GM12878 (cell line): ENCODE results near the gene EVA1A. TPM values are rescaled to one million over a fixed set of nuclear protein-coding genes. Genes with fewer than 3 reads are reported as not detected.

Experiments used
- ATAC-seq: fragments of 200-7000 bp; cut with Tn5 transposase; 3 replicates; pipeline ENCODE4 v1.9.1; 2020; ENCODE audit warnings: mild to moderate bottlenecking, moderate library complexity
- BruUV-seq: library from RNA; stranded (reverse); fragments of 400-500 nt; replicated peaks from 2 replicates; lab custom pipeline; 2021; lab: Mats Ljungman, UMichigan
- CTCF ChIA-PET: fragments of 300-600 bp; sonication (Branson Sonifier 250); formaldehyde crosslinking; extraction: SDS; loops from one replicate; lab custom pipeline; 2021; ENCODE audit warnings: inconsistent platforms; lab: Yijun Ruan, JAX
- POLR2A ChIA-PET: fragments of 350-600 bp; formaldehyde crosslinking; extraction: SDS; loops from one replicate; lab custom pipeline; 2021; ENCODE audit warnings: inconsistent platforms; lab: Charles Lee
- RAD21 ChIA-PET: fragments of 300-600 bp; sonication (Branson Sonifier 250); formaldehyde crosslinking; loops from one replicate; lab custom pipeline; 2023; ENCODE audit warnings: antibody characterized with exemption; ENCODE audit not compliant: unreplicated experiment; lab: Charles Lee
- SMC1A ChIA-PET: fragments of 300-600 bp; sonication (Branson Sonifier 250); formaldehyde crosslinking; loops from one replicate; lab custom pipeline; 2023; ENCODE audit not compliant: unreplicated experiment, uncharacterized antibody; lab: Charles Lee
- DNase-seq: peaks from one replicate; pipeline ENCODE4 v3.0.0-alpha.2; 2011; ENCODE audit warnings: low read depth, low spot score
- FAIRE-seq: peaks from 3 replicates; lab custom pipeline; 2011; peaks lifted over from hg19 to GRCh38; lab: Jason Lieb, UNC
- H2AFZ ChIP-seq: 2 replicates; pipeline ENCODE4 v1.6.0; 2011; ENCODE audit warnings: low read depth, low read length, control low read depth; ENCODE audit not compliant: control insufficient read depth
- H3K27ac ChIP-seq: 2 replicates; pipeline ENCODE4 v1.5.1; 2011; ENCODE audit warnings: control low read depth; ENCODE audit not compliant: control insufficient read depth, insufficient read depth
- H3K27me3 ChIP-seq, 2 experiments: replicated peaks in 1 of 2; 2 replicates each; pipeline versions ENCODE4 v1.6.0 to v1.6.1; 2011; ENCODE audit warnings: low read length in 1 of 2; ENCODE audit not compliant: control insufficient read depth in 2 of 2, insufficient read depth in 2 of 2
- H3K36me3 ChIP-seq, 2 experiments: 2 replicates each; pipeline ENCODE4 v1.5.1; 2011; ENCODE audit warnings: low read length in 1 of 2; ENCODE audit not compliant: control insufficient read depth in 2 of 2, insufficient read depth in 2 of 2
- H3K4me1 ChIP-seq: 2 replicates; pipeline ENCODE4 v1.6.1; 2011; ENCODE audit warnings: mild to moderate bottlenecking, low read length, moderate library complexity, mixed read lengths; ENCODE audit not compliant: control insufficient read depth, insufficient read depth
- H3K4me2 ChIP-seq: 2 replicates; pipeline ENCODE4 v1.6.0; 2011; ENCODE audit warnings: control low read depth; ENCODE audit not compliant: control insufficient read depth, insufficient read depth
- H3K4me3 ChIP-seq: fragments of 200-600 bp; sonication (generic); 2 replicates; pipeline ENCODE4 v1.5.1; 2016
- H3K79me2 ChIP-seq: 2 replicates; pipeline ENCODE4 v1.6.0; 2011; ENCODE audit warnings: low read length; ENCODE audit not compliant: control insufficient read depth, insufficient read depth
- H3K9ac ChIP-seq: 2 replicates; pipeline ENCODE4 v1.8.0; 2011; ENCODE audit warnings: low read length, control low read depth, mixed read lengths; ENCODE audit not compliant: control insufficient read depth, insufficient read depth
- H3K9me3 ChIP-seq: replicated peaks from 3 replicates; pipeline ENCODE4 v1.5.1; 2011; ENCODE audit warnings: mild to moderate bottlenecking, low read length; ENCODE audit not compliant: control insufficient read depth, insufficient read depth
- H4K20me1 ChIP-seq: 2 replicates; pipeline ENCODE4 v1.6.0; 2011; ENCODE audit not compliant: control insufficient read depth, insufficient read depth
- BCL11A ChIP-seq: IDR thresholded peaks from 2 replicates; pipeline ENCODE4 v1.6.1; 2011; ENCODE audit warnings: low read depth, low read length
- BHLHE40 ChIP-seq, 2 experiments: fragments of 450-650 bp in 1 of 2; IDR thresholded peaks; 2 replicates each; pipeline ENCODE4 v1.6.1; 2011 to 2017; ENCODE audit warnings: low read depth in 2 of 2, borderline replicate concordance in 1 of 2, improper control_type of control experiment in 1 of 2, low read length in 1 of 2, mild to moderate bottlenecking in 1 of 2
- E2F4 ChIP-seq: IDR thresholded peaks from 2 replicates; pipeline ENCODE4 v1.6.1; 2012; ENCODE audit warnings: low read depth, low read length, improper control_type of control experiment
- JUNB ChIP-seq: IDR thresholded peaks from 2 replicates; pipeline ENCODE4 v1.6.1; 2016; ENCODE audit warnings: antibody characterized with exemption, mild to moderate bottlenecking
- NR2C2 ChIP-seq: IDR thresholded peaks from 2 replicates; pipeline ENCODE4 v1.6.1; 2011; ENCODE audit warnings: borderline replicate concordance, low read depth; ENCODE audit not compliant: control insufficient read depth, insufficient read length
- SPI1 ChIP-seq: IDR thresholded peaks from 2 replicates; pipeline ENCODE4 v1.6.1; 2011; ENCODE audit warnings: low read depth, mild to moderate bottlenecking, low read length, moderate library complexity, borderline replicate concordance; ENCODE audit not compliant: insufficient read depth
- WGBS: methylation state at CpG from one replicate; pipeline ENCODE4 v1.1.6; 2016; ENCODE audit warnings: low lambda C conversion rate; ENCODE audit not compliant: insufficient replicate concordance, insufficient coverage; ENCODE audit errors: missing lambda C conversion rate; 5-methylcytosine and 5-hydroxymethylcytosine counted together
- in situ Hi-C: fragments of 300-500 bp; cut with MboI; formaldehyde crosslinking; loops from 9 replicates; pipeline ENCODE4 v1.14.3; 2018; ENCODE audit warnings: mixed read lengths
- intact Hi-C: fragments of 100-400 bp; cut with micrococcal nuclease; formaldehyde crosslinking; loops from one replicate; pipeline ENCODE4 v1.14.2; 2022; ENCODE audit not compliant: unreplicated experiment
- polyA plus RNA-seq, 11 experiments: library from polyadenylated mRNA; depleted of rRNA in 4 of 11; unstranded in 6 of 11; stranded (reverse) in 5 of 11; fragments of >200 nt; fragmentation: Nextera tagmentation in 4 of 11; fragmentation: Illumina TruSeq in 1 of 11; extraction: Ambion mirVana in 4 of 11; extraction: Trizol in 1 of 11; gene quantifications; 1 replicate in 1 of 11; 2 replicates in 10 of 11; pipeline versions ENCODE4 v1.2.1 to v1.2.3, GENCODE V29; 2011 to 2016; ENCODE audit warnings: inconsistent platforms in 2 of 11, missing spikeins in 2 of 11, low read depth in 1 of 11
- total RNA-seq, 4 experiments: library from RNA; depleted of rRNA in 3 of 4; stranded (reverse); fragments of >200 nt in 3 of 4; fragmentation: Illumina TruSeq in 1 of 4; extraction: Trizol in 1 of 4; gene quantifications; 2 replicates each; pipeline versions ENCODE4 v1.2.1 to v1.2.3, GENCODE V29; 2013 to 2021
- TF ChIP-seq, protein P1 (sequence below): IDR thresholded peaks from 2 replicates; pipeline ENCODE4 v1.6.1; 2011; ENCODE audit warnings: mild to moderate bottlenecking, low read depth, low read length, moderate library complexity; ENCODE audit not compliant: insufficient replicate concordance

EVA1A gene
- total and polyA plus RNA-seq, 10 of the 15 experiments (the other 5 are each of a cell fraction or from before 2014, with no cell fraction given): 0.13 to 1.0 (median 0.34) TPM; not detected in 5

DNA sequence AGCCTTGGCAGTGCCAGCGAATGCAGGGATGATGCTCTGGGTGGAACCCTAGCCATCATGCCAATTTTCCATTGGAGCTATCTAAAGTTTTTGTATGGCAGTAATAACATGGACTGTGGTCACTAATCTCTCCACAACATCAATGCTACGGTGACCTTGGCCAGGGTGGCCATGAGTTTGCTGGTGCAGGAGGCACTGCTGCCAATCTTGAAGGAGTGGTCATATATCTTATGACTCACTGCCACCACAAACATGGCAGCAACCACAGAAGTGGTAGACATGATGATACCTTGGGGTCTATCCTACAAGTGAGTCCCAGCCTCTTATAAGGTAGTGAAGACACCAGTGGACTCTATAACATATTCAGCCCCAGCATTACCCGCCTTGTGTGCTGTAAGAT is 104.6 kb downstream of the EVA1A start:
- no TSS peak for BruUV-seq
- in situ Hi-C loops: no loop called here
- no peak overlapping the region for H3K9ac ChIP-seq
- no peaks in the 10 kb centered on the region for H4K20me1 ChIP-seq
- TF ChIP-seq NR2C2 (no peak), SPI1 (no peak), BHLHE40 (IDR thresholded peaks at IDR 0.05; ENCODE audit: borderline replicate concordance in 1 of 2, low read depth in 2 of 2, low read length in 1 of 2) (no peak), JUNB (no peak), E2F4 (no peak), BCL11A (no peak)
- TF ChIP-seq, protein P1, sequence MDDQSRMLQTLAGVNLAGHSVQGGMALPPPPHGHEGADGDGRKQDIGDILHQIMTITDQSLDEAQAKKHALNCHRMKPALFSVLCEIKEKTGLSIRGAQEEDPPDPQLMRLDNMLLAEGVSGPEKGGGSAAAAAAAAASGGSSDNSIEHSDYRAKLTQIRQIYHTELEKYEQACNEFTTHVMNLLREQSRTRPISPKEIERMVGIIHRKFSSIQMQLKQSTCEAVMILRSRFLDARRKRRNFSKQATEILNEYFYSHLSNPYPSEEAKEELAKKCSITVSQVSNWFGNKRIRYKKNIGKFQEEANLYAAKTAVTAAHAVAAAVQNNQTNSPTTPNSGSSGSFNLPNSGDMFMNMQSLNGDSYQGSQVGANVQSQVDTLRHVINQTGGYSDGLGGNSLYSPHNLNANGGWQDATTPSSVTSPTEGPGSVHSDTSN: no peak
- TF ChIP-seq, all 136 proteins: peak for 0
- CTCF ChIA-PET: interaction anchor here (1.2 to 9.7 kb wide), 2 partner anchors 9 to 14 kb away, joined by 4 to 84 read pairs; no protein-coding TSS in a partner anchor
- Histone ChIP-seq H3K4me1 (peaks cover 3% of the 10 kb centered on the region), H3K4me3 (no peak overlapping the region), H2AFZ (no peak overlapping the region), H3K4me2 (no peak overlapping the region), H3K9me3 (no peaks in the 10 kb centered on the region; the same call in 1 of the 3 replicates), H3K27me3 (no peaks in the 10 kb centered on the region), H3K27ac (no peak overlapping the region), H3K36me3 (no peaks in the 10 kb centered on the region), H3K79me2 (no peaks in the 10 kb centered on the region)
- POLR2A ChIA-PET: interaction anchor here (0.7 kb wide), 1 partner anchor 320 kb away, joined by 3 read pairs; no protein-coding TSS in a partner anchor
- DNase-seq: no peak
- SMC1A ChIA-PET: interaction anchor here (0.6 to 1.9 kb wide), 3 partner anchors 10 to 804 kb away, joined by 3 to 5 read pairs (median 3); no protein-coding TSS in a partner anchor
- intact Hi-C loops: no loop called here
- 40% methylated on average over 3 of the region's 3 CpGs for WGBS
- RAD21 ChIA-PET: interaction anchor here (1.0 kb wide), 1 partner anchor 18 kb away, joined by 3 read pairs; no protein-coding TSS in a partner anchor
- FAIRE-seq: no peak
- no peak for ATAC-seq
